Fibroblast of upper back skin (primary cell): ENCODE results near the gene ST6GAL2.

ENCODE experiments used
- DNase-seq: peaks from one replicate; pipeline ENCODE4 v3.0.0-alpha.2; 2013

ST6GAL2 gene

GRCh38 chr2:106863387-106863786, 22.6 kb downstream of the ST6GAL2 start:
- no peak for DNase-seq

- no peak for DNase-seq
These were observed 26.5 kb downstream of the ST6GAL2 start for GRCh38 chr2:106859498-106859897.

GRCh38 chr2:106858810-106859209, 27.2 kb downstream of the ST6GAL2 start:
- no peak for DNase-seq

- DNase-seq, result no peak
These were observed 28.0 kb downstream of the ST6GAL2 start for GRCh38 chr2:106857882-106858478.

- no peak for DNase-seq
These were observed 32.3 kb downstream of the ST6GAL2 start for GRCh38 chr2:106853631-106854030.

GRCh38 chr2:106851881-106852501, 34.0 kb downstream of the ST6GAL2 start:
- no peak for DNase-seq

GRCh38 chr2:106851087-106851874, 34.7 kb downstream of the ST6GAL2 start:
- DNase-seq, result no peak

GRCh38 chr2:106849253-106849652, 36.7 kb downstream of the ST6GAL2 start:
- no peak for DNase-seq

- DNase-seq, result no peak
These were observed 38.6 kb downstream of the ST6GAL2 start for GRCh38 chr2:106847366-106847765.

GRCh38 chr2:106845716-106846115, 40.3 kb downstream of the ST6GAL2 start:
- no peak for DNase-seq

- DNase-seq, result no peak
These were observed 42.1 kb downstream of the ST6GAL2 start for GRCh38 chr2:106843910-106844250.

- no peak for DNase-seq
These were observed 42.7 kb downstream of the ST6GAL2 start for GRCh38 chr2:106843001-106843909.

GRCh38 chr2:106841886-106842645, 43.9 kb downstream of the ST6GAL2 start:
- DNase-seq, result no peak

- peak; percentile 12 for DNase-seq
These were observed 45.1 kb downstream of the ST6GAL2 start for GRCh38 chr2:106840818-106841217.

- no peak for DNase-seq
These were observed 45.9 kb downstream of the ST6GAL2 start for GRCh38 chr2:106839849-106840595.

- peak; percentile 52 for DNase-seq
These were observed 52.7 kb downstream of the ST6GAL2 start for GRCh38 chr2:106833256-106833655.

GRCh38 chr2:106831816-106832569, 54.0 kb downstream of the ST6GAL2 start:
- no peak for DNase-seq

- no peak for DNase-seq
These were observed 54.7 kb downstream of the ST6GAL2 start for GRCh38 chr2:106831241-106831640.

- no peak for DNase-seq
These were observed 55.8 kb downstream of the ST6GAL2 start for GRCh38 chr2:106830191-106830590.

GRCh38 chr2:106828119-106828518, 57.8 kb downstream of the ST6GAL2 start:
- no peak for DNase-seq

- peak; percentile 61 for DNase-seq
These were observed 58.8 kb downstream of the ST6GAL2 start for GRCh38 chr2:106827158-106827557.
